Activated CD4-positive, alpha-beta T cell treated with anti-CD3 and anti-CD28 coated beads, Interleukin-2, amount 50 U/mL, for 16 hours (primary cell): ENCODE data around the gene SMIM10L1.

ENCODE experiments used
- DNase-seq: peaks from one replicate; pipeline ENCODE4 v3.0.0-alpha.2; 2020

The SMIM10L1 gene

DNA sequence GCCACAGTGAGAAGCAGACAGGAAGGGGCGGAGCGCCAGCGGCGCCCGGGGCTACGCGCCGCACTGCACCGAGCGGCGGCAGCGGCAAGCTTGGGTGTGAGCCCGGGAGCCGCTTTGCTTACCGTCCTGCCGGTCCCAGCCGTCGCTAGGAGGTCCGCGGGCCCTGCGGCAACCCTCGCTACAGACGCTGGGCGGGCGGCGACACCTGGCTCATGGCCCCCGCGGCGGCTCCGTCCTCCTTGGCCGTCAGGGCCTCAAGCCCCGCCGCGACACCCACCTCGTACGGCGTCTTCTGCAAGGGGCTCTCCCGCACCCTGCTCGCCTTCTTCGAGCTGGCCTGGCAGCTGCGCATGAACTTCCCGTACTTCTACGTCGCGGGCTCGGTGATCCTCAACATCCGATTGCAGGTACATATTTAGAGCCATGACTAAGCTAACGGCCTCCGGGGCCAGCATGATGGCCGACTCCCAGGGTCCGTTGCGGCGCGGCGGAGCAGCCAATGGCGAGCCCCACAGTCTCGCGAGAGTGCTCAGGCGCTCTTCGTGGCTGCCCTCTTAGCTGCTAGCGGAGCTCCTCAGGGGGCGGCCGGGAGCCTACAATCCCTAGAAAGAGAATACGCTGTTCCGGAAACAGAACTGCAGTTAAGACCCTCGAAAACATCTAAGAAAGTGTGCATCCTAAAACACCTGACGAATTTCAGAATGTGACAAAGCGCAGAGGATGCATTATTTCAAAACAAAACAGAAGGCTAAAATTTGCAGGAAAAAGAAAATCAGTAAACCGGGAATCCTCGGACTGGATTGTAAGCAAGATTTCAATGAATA is at the start of gene SMIM10L1:
Gene SMIM10L1, plus strand, starts transcription at position 50 of the 824 bp plus-strand sequence. Its CDS starts 163 bp downstream, at position 213.
- DNase-seq = peak; percentile 92

DNA sequence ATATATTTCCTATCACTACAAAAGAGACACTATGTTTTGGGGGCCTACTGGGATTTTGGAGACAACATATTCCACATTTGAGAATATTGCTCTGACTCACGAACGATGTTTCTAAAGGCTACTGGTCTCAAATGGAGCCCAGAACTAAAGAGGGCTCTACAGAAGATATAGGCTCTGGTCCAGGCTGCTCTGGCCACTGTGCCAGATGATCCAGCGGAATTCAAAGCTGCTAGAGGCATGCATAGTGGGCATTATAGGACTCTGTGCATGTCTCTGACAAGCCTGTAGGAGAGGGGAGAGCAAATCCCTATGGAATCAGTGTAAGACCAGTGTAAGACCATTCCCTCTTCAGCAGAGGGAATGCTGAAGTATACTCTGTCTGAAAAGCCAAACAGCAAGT is 40.6 kb upstream of the SMIM10L1 start:
- DNase-seq = no peak

DNA sequence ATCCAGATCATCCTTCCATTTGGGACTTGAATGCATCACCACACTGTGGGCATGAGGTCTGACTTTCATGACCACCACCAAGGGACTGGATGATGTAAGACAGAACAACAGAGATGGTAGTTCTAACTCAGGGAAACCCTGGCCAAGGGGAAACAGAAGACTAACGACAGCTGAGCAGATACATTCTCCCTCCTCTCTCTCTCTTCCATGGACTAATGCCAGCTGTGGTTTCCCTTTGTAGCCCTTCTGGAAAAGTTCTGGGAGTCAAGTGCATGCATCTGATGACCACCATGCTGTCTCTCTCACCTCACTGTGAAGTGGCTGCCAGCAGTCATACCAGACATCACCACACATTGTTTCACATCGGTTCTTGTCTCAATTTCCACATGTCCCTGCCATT is 40.0 kb upstream of the SMIM10L1 start:
- no peak for DNase-seq

DNA sequence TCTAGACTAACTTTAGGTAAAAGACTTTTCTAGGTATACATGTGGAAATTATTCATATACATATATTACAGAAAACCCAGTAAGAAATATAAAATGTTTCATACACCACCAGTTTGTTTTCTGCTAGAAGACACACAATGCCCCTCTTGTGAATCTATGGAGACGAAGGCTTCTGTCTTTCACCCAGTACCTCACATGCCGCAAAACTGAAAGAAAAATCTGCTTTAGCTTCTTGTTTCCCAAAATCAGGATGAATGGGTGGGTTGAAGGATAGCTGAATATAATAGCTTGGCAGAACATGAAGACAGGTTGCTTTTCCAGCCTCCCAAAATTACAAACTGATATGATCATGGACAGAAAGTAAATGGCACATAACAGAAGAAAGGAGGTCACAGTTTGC is 37.8 kb upstream of the SMIM10L1 start:
- no peak for DNase-seq

DNA sequence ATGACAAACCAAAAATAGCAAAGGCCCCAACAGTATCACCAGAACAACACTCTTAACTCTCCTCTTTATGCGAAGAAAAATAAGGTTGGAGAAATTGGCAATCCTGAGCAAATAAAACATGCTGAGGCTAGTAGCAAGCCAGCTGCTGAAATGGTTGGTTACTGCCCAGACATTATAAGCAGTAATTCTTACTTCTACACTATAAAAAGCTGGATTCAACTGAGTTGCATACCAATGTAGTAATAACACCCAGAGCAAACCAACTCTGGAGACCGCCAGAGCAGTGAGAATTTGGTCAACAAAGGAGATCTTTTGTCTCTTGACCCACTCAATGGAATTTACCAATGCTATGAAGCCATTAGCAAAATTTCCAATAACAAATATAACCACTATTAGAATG is 37.2 kb upstream of the SMIM10L1 start:
- DNase-seq = no peak

DNA sequence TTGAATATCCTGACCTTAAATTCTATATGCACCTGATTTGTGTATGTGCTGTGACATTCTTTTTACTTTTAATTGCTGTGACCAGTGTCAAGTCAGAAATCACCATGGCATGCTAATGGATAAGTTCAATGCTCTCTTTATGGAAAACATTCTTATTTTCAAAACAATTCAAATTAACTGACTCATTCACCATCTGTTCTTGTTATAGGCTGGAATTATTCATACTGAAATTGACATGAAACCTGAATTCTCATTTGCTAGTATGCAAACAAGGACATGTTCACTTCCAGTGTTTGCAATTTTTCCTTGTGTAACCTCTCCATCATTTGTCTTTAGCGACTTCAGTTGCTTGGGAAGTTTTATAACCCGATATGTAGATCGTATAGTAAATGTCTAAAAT is 36.7 kb upstream of the SMIM10L1 start, which contains the start of gene TAS2R30:
Gene TAS2R30, minus strand, starts transcription at position 340 of the 400 bp plus-strand sequence. CDS start 400 bp downstream, outside the sequence.
- no peak for DNase-seq

DNA sequence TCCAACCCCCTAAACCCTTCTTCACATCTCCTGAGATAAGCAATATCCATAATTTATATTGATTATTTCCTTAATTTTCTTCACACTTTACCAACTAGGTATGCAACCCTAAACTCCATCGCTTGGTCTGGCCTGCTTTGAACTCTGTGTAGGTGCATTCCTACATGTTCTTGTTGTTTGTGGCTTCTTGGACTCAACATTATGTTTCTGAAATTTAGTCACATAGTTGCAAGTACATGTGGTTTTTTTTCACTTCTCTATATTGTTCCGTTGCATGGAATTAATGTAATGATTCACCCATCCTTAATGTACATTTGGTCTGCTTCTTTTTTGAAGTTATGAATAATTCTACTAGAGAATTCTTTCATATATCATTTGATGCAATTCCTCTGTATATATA is 34.9 kb upstream of the SMIM10L1 start:
- DNase-seq = peak; percentile 16

DNA sequence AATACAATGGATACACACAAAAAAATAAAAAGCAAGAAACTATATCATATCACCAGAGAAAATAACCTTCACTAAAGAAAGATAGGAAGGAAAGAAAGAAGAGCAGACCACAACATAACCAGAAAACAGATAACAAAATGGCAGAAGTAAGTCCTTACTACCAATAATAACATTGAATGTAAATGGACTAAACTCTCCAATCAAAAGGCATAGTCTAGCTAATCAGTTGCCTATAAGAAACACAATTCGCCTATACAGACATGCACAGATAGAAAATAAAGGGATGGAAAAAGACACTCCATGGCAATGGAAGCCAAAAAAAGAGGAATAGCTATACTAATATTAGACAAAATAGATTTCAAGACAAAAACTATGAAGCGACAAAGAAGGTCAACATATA is 27.6 kb upstream of the SMIM10L1 start:
- no peak for DNase-seq

DNA sequence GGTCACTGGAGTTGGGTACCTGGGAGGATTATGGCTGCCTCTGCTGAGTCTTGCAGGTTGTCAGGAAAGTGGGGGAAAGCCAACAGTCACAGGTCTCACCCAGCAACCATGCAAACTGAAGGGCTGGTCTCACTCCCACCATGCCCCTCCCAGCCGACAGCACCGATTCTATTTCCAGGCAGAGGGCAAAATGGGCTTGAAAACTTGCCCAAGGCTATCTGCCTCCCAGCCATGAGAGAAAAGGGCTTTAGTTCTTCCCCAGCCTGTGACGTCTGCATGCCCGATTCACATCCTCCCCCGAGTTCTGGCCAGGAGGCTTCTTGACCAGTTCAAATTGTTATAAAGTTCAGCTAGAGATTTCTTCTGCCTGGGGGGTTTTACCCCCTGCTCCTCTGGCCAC is 26.7 kb upstream of the SMIM10L1 start:
- no peak for DNase-seq

DNA sequence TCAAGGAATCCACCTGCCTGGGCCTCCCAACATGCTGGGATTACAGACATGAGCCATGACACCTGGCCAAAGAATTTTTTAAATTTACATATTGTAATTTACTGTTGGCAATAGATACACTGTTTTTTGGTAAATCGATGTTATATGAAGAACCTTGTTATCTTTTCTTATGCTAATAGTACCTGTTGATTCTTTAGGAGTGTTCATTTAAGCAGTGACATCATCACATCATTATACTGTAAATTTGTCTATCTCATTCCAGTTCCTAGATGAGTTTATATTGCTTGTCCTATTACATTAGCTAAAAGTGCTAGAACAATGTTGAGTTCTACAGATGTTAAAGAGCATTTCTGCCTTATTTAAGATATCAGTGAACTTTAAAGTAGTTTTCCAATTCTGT is 23.6 kb upstream of the SMIM10L1 start:
- no peak for DNase-seq

DNA sequence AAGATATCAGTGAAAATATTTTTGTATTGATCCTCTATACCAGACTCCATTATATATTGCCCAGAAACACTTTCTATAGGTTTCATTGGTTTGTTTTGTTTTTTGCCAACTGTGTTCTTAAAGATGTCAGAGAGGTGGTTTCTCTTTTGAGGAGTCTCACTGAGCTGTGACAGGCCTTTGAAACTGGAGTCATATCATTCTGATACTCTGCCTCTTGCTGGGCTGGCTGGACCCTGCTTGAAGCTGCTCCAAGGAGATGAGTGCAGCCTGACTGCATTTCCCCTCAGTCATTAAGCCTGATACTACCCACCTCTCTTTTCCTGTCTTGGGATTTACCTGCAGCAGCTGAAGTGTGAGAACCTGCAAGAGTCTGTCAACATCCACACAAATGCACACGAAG is 20.2 kb upstream of the SMIM10L1 start:
- no peak for DNase-seq

DNA sequence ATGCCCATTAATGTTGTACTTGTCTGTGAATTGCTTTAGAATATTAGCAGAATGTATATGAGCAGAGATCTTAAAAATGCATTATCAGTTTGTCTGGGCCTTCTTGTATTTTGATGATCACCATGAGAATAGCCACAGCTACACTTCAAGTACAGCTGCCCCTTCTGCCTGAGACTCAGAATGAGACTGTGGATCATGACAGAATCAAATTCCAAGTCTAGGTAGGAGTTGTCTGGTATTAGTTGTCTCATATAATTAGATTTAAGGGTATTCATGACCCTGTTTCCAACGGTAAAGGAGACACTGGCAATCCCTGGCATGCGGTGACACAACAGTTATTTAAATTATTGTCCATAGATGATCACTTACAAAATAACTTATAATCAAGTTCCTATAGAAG is 18.3 kb upstream of the SMIM10L1 start:
- no peak for DNase-seq

DNA sequence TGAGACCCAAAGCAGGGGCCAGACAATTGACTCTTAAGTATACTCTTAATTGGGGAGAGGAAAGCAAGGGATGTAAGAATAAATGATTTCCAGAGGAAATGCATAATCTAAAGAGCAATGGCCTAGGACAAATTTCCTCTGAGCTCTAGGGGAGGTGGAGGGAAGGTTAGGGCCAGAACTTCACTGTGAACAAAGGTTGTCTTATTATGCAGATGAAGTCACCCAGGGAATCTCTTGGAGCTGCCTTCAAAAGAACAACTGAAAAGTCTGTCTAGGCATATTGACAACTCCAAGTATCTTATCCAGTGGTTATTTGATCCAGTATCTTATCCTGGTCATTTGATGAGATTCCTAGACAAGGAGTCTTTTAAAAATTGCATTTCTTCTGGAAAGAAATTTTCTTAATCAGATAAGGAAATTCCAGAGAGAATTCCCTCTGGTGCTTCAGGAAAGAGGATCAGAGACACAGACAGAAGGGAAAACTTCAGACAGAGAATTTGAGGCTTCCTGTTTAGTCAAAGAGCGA is 16.5 kb upstream of the SMIM10L1 start:
- no peak for DNase-seq

DNA sequence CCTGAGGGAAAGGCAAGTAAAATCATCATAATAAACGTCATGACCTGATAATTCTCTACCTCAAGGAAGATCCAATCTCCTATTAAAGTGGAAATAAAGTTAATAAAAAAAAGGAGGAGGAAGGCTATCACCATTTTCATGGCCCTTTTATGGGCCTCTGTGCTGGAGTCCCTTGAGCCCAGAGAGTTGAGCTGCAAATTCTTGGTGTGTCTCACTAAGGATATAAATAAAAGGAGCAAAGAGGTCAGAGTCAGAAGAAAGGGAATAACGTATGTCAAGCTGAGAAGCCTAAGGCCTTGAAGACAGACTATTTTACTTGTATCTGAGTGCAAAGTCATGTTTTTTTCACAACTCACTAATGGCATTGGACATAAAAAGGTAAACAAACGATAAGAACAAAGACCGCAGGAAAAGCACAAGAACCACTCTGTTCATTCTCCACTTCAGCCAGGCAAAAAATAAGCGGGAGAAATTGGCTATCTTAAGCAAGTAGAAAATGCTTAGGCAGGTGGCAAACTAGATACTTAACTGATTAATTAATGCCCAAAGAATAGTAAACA is 12.0 kb upstream of the SMIM10L1 start:
- no peak for DNase-seq

DNA sequence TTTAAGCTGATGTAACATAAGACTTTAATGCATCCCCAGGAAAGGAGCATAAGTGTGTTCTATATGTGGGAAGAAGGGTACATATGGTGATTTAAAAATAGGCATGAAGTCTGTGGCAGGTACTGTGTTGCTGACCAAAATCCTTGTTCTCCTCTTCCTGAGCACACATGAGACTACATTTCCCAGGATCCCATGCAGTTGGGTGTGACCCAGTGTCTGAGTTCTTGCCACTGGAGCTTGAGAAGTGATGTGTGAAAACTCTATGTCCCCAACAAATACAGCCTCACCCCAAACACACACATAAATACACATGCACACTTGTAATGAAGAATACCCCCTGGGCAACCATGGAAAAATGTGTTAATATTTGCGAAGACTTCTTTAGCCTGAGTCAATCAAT is 8.5 kb upstream of the SMIM10L1 start:
- DNase-seq = no peak

DNA sequence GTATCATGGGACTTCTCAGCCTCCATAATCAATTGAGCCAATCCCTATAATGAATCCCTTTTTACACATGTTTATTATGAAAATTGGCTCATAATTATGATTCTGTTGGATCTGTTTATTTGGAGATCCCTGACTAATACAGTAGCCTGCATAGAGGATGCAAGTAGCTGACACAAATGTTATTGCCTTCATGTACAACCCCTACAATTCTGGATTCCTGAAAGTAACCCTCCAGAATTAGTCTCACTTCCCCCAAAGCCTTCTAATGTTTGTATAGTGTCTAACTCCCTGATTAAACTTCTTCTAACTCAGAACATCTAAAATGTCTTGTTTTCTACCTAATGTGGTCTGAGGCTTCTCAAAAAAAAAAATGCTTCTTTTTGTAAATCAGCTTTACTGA is 6.6 kb upstream of the SMIM10L1 start:
- no peak for DNase-seq

DNA sequence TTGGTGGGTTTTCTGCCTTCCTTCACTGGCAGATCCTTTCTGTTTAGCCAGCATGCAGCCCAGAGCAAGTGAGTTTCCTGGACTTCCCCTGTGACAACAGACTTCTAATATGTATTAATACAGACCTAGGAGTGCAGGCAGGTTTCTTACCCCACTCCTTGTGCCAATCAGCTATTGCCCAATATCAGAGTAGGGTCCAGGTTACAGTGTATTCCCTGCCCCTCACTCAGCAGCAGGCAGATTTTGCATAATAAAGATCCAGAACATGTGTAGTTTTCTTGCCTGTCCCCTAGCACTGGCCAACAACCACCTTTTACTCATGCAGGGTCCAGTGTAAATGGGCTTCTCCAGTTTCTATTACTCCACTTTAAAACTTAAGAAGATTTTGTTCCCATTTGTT is 4.7 kb upstream of the SMIM10L1 start:
- no peak for DNase-seq

DNA sequence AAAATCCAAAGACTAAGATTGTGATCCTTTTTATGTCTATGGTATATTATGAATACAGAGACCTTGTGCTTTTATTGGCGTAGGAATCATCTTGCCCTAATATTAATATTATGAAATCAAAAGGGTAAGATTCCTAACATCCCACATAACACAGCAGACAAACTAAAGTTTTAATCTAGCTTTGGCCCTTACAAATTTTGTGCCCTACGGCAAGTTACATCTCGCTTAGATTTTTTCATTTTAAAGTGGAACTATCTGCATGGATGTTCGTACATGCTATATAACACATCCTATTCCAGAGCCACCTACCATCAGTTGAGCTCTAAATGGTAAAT is 217 bp upstream of the SMIM10L1 start:
- no peak for DNase-seq

DNA sequence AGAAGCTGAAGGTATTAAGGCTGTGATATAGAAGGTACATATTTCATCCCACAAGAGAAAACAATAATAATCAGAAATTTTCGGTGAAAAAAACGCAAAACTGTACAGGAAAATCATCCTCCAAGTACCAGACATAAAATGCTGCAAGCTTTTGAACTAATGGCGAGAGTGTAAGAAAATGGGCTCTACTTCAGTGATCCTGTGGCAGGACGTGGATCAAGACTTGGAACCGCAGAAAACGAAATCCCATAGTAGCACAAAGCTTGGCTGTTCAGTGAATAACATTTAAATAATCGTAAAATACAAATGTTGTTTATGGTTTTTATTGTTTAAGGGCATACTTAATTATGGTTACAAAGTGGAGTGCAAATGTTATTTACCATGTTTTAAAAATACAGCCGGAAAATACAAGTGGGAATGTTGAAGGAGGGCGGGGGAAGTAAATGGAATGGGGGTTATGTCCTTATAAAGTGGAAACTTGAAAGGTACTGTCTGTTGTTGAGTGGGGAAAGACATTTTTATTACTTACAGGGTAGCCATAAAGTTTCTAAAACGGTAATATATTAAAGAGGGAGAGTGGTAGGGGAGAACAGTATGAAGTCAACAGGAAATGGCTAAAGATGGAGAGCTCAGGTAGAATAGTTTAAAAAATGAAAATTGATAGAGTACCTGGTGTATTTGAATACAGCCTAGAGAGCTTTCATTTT is 1.1 kb downstream of the SMIM10L1 start:
- DNase-seq = no peak

DNA sequence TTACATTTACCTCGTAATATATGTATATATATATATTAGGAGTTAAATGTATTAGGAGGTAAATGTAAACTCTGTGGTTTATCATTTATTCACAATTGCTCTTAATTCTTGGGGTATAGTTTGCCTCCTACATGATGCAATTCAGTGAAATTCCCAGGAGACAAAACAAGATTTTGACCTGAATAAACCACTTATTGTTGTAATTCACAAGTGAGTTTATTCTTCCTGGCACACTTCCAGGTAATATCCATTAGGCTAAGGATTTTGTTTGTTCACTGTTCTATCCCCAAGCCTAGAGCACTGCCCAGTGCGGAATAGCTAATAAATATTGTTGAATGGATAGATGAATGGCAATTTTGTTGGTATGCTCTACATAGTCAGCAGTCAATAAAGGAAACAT is 3.0 kb downstream of the SMIM10L1 start:
- DNase-seq = no peak

DNA sequence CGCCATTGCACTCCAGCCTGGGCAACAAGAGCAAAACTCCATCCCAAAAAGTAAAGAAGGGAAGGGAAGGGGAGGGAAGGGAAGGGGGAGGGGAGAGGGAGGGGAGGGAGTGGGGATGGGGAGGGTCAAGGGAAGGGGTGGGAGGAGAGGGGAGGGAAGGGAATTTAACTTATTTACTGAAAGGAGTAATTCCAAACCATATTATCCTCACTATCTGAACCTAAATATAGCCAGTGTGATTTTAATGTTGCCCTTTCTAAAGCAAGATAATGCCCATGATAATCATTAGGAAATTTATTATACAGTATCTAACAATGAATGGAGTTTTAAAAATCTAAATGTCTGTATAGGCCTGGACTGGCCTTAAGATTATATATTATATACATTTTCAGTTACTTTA is 7.3 kb downstream of the SMIM10L1 start:
- DNase-seq = no peak

DNA sequence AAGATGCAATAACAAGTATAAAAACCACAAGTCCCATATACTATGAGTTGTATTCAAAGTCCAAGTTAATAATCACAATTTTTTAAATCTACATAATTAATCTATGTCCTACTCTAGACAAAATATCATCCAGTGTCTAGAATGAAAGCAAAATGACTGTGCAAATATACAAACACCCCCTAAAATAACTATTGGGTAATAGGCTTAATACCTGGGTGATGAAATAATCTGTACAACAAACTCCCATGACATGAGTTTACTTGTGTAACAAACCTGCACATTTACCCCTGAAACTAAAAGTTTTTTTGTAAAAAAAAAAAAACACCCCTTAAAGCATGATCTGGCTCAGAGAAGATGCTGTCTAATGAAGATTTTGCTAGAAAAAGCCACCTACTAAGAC is 11.5 kb downstream of the SMIM10L1 start:
- DNase-seq = no peak

DNA sequence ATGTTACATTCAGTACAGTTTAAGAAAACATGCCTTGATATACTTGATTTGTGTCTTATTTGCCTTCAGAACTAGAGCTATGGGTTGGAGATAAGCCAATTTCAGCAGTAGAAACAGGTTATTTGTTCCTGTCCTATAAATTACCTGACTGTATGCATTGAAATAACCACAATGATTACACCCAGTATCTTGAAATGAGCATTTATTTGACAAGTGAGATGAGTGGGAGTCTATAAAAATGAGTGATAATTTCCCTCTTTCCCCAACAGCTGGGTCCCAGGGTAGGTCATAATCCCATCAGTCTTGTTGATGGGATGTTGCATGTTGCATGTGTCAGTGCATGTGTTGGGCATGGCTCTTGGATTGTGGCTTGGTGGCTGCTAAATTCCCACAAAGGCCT is 12.0 kb downstream of the SMIM10L1 start:
- no peak for DNase-seq

DNA sequence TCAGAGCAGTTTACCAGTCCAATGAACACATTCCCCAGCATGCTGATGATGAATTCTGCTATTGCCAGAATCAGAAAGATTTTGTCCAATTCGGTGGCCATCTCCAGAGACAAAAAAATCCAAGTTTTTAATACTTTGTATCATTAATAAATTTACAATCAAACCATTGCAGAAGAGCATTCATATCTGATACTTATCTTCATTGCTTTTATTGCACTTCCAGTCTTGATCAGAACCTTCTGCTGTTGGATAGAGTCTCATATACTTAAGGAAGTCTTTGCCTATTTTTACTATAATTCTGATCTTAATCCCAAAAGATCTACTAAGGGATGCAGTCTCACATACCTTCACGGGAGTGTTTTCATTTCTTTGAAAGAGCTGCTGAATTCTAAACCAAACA is 15.8 kb downstream of the SMIM10L1 start, which contains the start of gene TAS2R42:
Gene TAS2R42, minus strand, starts transcription at position 101 of the 400 bp plus-strand sequence. Its CDS starts 0 bp downstream, at position 101.
- no peak for DNase-seq
